WI38 (cell line): ENCODE data around the gene EHHADH.

Experiments used
- H3K4me3 ChIP-seq: 2 replicates; pipeline ENCODE4 v1.5.1; 2011; ENCODE audit warnings: low read depth, mild to moderate bottlenecking, control low read depth, low read length
- CTCF ChIP-seq: IDR thresholded peaks from 2 replicates; pipeline ENCODE4 v1.5.1; 2012; ENCODE audit warnings: low read depth, mild to moderate bottlenecking, control low read depth, low read length

Gene EHHADH

GRCh38 chr3:185208823-185209222, 45.0 kb downstream of the EHHADH start:
- H3K4me3 ChIP-seq = no peak overlapping the region

GRCh38 chr3:185207931-185208746, 45.7 kb downstream of the EHHADH start:
- no peak overlapping the region for H3K4me3 ChIP-seq
- no peak for TF ChIP-seq CTCF

More at GRCh38 chr3:185208823-185209222, 45.0 kb downstream of the EHHADH start:
- no peak for TF ChIP-seq CTCF

GRCh38 chr3:185207481-185207880, 46.4 kb downstream of the EHHADH start:
- no peak for TF ChIP-seq CTCF
- H3K4me3 ChIP-seq = no peak overlapping the region

GRCh38 chr3:185205865-185206264, 48.0 kb downstream of the EHHADH start:
- TF ChIP-seq CTCF = no peak
- no peak overlapping the region for H3K4me3 ChIP-seq

- TF ChIP-seq CTCF = no peak
- H3K4me3 ChIP-seq = no peak overlapping the region
These were observed 49.0 kb downstream of the EHHADH start for GRCh38 chr3:185204894-185205293.

- no peak overlapping the region for H3K4me3 ChIP-seq
- TF ChIP-seq CTCF = no peak
These were observed 53.2 kb downstream of the EHHADH start for GRCh38 chr3:185200639-185201038.

DNA sequence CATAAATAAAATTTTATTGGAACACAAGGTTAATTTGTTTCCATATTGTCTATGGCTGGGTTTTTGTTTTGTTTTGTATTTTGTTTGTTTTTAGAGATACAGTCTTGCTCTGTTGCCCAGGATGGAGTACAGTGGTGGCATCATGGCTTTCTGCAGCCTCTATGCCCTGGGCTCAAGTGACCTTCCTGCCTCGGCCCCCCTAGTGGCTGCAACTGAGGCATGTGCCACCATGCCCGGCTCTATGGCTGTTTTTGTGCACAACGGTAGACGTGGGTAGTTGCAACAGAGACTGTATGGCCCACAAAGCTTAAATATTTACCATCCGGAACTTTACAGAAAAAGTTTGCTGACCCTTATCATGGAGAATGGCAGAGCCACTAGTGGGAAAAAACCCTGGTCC, 54.2 kb downstream of the EHHADH start:
- TF ChIP-seq CTCF = no peak
- H3K4me3 ChIP-seq = no peak overlapping the region
